HG03520 (cell line): ENCODE data around the gene SEPTIN8.
A peak's percentile ranks its signal among the peaks of the same experiment; 100 is the strongest.

Experiments used
- ATAC-seq: cut with Tn5 transposase; IDR thresholded peaks from one replicate; pipeline ENCODE4 v1.9.1; 2021; ENCODE audit warnings: mild to moderate bottlenecking, moderate library complexity; ENCODE audit not compliant: unreplicated experiment

SEPTIN8 gene

GRCh38 chr5:132777209-132778069 lies at the start of gene SEPTIN8:
TSS of gene SEPTIN8 (minus strand) at chr5:132777239. CDS start at chr5:132777137, 102 bp downstream.
- ATAC-seq: no peak

- no peak for ATAC-seq
Observed at GRCh38 chr5:132826424-132827082, 49.5 kb upstream of the SEPTIN8 start.

- no peak for ATAC-seq
Observed at GRCh38 chr5:132825834-132826391, 48.9 kb upstream of the SEPTIN8 start.

- no peak for ATAC-seq
Observed at GRCh38 chr5:132825033-132825833, 48.2 kb upstream of the SEPTIN8 start.

- no peak for ATAC-seq
Observed at GRCh38 chr5:132824426-132824825, 47.4 kb upstream of the SEPTIN8 start.

GRCh38 chr5:132823481-132824050 lies 46.5 kb upstream of the SEPTIN8 start:
- no peak for ATAC-seq

- no peak for ATAC-seq
Observed at GRCh38 chr5:132822650-132823480, 45.8 kb upstream of the SEPTIN8 start.

GRCh38 chr5:132821791-132822190 lies 44.8 kb upstream of the SEPTIN8 start:
- no peak for ATAC-seq

GRCh38 chr5:132821350-132821749 lies 44.3 kb upstream of the SEPTIN8 start:
- ATAC-seq: no peak

GRCh38 chr5:132820162-132820754 lies 43.2 kb upstream of the SEPTIN8 start:
- ATAC-seq: peak; percentile 65

- ATAC-seq: no peak
Observed at GRCh38 chr5:132819468-132819867, 42.4 kb upstream of the SEPTIN8 start.

GRCh38 chr5:132817011-132817410 lies 40.0 kb upstream of the SEPTIN8 start:
- ATAC-seq: no peak

GRCh38 chr5:132816554-132816953 lies 39.5 kb upstream of the SEPTIN8 start:
- no peak for ATAC-seq

GRCh38 chr5:132816083-132816482 lies 39.0 kb upstream of the SEPTIN8 start:
- no peak for ATAC-seq

- no peak for ATAC-seq
Observed at GRCh38 chr5:132815454-132815853, 38.4 kb upstream of the SEPTIN8 start.

- no peak for ATAC-seq
Observed at GRCh38 chr5:132814503-132815294, 37.7 kb upstream of the SEPTIN8 start.

- ATAC-seq: no peak
Observed at GRCh38 chr5:132813599-132814502, 36.8 kb upstream of the SEPTIN8 start.
